Right lobe of liver (tissue), 4 donors: Measurements from ENCODE around the gene SLC6A19.

Experiments used
- CTCF ChIP-seq, 4 donors: fragments of 200-600 bp in 3 of 4; fragments of 450-650 bp in 1 of 4; IDR thresholded peaks; one replicate each; pipeline versions ENCODE4 v1.5.1 to v1.8.0; 2016 to 2022; ENCODE audit warnings: antibody characterized with exemption in 4 of 4, mild to moderate bottlenecking in 2 of 4
- POLR2A ChIP-seq: fragments of 450-650 bp; IDR thresholded peaks from one replicate; pipeline ENCODE4 v1.6.1; 2017; ENCODE audit warnings: antibody characterized with exemption, mild to moderate bottlenecking
- donor health status: DM: no; HTN: no; CAD: no.
- donor health status: DM: no; HTN: no; CAD: no.
- donor health status: DM: no; HTN: yes; CAD: no.

- no peak for TF ChIP-seq CTCF (IDR thresholded peaks at IDR 0.05)
- no peak for TF ChIP-seq POLR2A
Measured at GRCh38 chr5:1219768-1220100, 18.3 kb downstream of the SLC6A19 start.
